OCI-LY3 (cell line): Measurements from ENCODE around the gene CHERP.

Experiments used
- EZH2phosphoT487 ChIP-seq: fragments of 200-600 bp; shearing (Covaris generic); IDR thresholded peaks from 2 replicates; pipeline ENCODE4 v1.6.1; 2018; ENCODE audit warnings: antibody characterized with exemption, mixed run types, low read depth
- TF ChIP-seq, protein P1 (sequence below): fragments of 200-600, 300-600 bp; sonication (generic); IDR thresholded peaks from 2 replicates; pipeline ENCODE4 v1.5.1; 2014; ENCODE audit warnings: antibody characterized with exemption, low read length, low read depth

- TF ChIP-seq, protein P1, sequence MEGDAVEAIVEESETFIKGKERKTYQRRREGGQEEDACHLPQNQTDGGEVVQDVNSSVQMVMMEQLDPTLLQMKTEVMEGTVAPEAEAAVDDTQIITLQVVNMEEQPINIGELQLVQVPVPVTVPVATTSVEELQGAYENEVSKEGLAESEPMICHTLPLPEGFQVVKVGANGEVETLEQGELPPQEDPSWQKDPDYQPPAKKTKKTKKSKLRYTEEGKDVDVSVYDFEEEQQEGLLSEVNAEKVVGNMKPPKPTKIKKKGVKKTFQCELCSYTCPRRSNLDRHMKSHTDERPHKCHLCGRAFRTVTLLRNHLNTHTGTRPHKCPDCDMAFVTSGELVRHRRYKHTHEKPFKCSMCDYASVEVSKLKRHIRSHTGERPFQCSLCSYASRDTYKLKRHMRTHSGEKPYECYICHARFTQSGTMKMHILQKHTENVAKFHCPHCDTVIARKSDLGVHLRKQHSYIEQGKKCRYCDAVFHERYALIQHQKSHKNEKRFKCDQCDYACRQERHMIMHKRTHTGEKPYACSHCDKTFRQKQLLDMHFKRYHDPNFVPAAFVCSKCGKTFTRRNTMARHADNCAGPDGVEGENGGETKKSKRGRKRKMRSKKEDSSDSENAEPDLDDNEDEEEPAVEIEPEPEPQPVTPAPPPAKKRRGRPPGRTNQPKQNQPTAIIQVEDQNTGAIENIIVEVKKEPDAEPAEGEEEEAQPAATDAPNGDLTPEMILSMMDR, result no peak
- TF ChIP-seq EZH2phosphoT487, result no peak
These were observed 59.5 kb downstream of the CHERP start for GRCh38 chr19:16482745-16483144.
